HepG2 (cell line): ENCODE data around the gene LMTK2. TPM values are rescaled to one million over a fixed set of nuclear protein-coding genes. Genes with fewer than 3 reads are reported as not detected.

Source experiments
- ATAC-seq: fragments of 200-7000 bp; cut with Tn5 transposase; 3 replicates; pipeline ENCODE4 v1.9.1; 2020; ENCODE audit warnings: mild to moderate bottlenecking, moderate library complexity
- BruUV-seq: library from RNA; stranded (reverse); fragments of 400-500 nt; replicated peaks from 2 replicates; lab custom pipeline; 2021; lab: Mats Ljungman, UMichigan
- CTCF ChIA-PET: fragments of 300-600 bp; formaldehyde crosslinking; extraction: SDS; loops from one replicate; lab custom pipeline; 2021; ENCODE audit warnings: low total read pairs, inconsistent platforms, low intra/inter-chr PET ratio; lab: Yijun Ruan, JAX
- POLR2A ChIA-PET: fragments of 350-600 bp; sonication (Branson Sonifier 250); formaldehyde crosslinking; loops from one replicate; lab custom pipeline; 2020; ENCODE audit warnings: antibody characterized with exemption, inconsistent platforms; lab: Yijun Ruan, JAX
- DNase-seq: peaks from one replicate; pipeline ENCODE4 v3.0.0-alpha.2; 2015; ENCODE audit warnings: low spot score
- FAIRE-seq: peaks from 3 replicates; lab custom pipeline; 2011; peaks lifted over from hg19 to GRCh38; lab: Jason Lieb, UNC
- H2AFZ ChIP-seq: one replicate; pipeline ENCODE4 v1.6.1; 2011; ENCODE audit warnings: low read length, inconsistent platforms
- H3K27ac ChIP-seq: fragments of 300-600 bp; 3 replicates; pipeline ENCODE4 v1.8.0; 2011; ENCODE audit warnings: mixed run types, mild to moderate bottlenecking, mixed read lengths, low read length, inconsistent platforms; ENCODE audit not compliant: insufficient read depth; ENCODE audit errors: extremely low read length
- H3K27me3 ChIP-seq, 2 experiments: fragments of 200-600 bp in 1 of 2; 2 replicates in 1 of 2; 3 replicates in 1 of 2; pipeline versions ENCODE4 v1.6.0 to v1.8.0; 2011; ENCODE audit warnings: low read length in 2 of 2, mild to moderate bottlenecking in 2 of 2, moderate library complexity in 2 of 2, inconsistent platforms in 1 of 2; ENCODE audit not compliant: insufficient read depth in 2 of 2, control insufficient read depth in 1 of 2
- H3K36me3 ChIP-seq, 2 experiments: fragments of 200-600 bp in 1 of 2; replicated peaks in 1 of 2; 2 replicates in 1 of 2; 3 replicates in 1 of 2; pipeline versions ENCODE4 v1.5.1 to v1.8.0; 2011; ENCODE audit warnings: low read length in 2 of 2, inconsistent platforms in 1 of 2; ENCODE audit not compliant: insufficient read depth in 2 of 2, control insufficient read depth in 1 of 2
- H3K4me1 ChIP-seq: 2 replicates; pipeline ENCODE4 v1.5.1; 2012; ENCODE audit warnings: low read length, inconsistent platforms; ENCODE audit not compliant: insufficient read depth
- H3K4me2 ChIP-seq: 2 replicates; pipeline ENCODE4 v1.6.0; 2011; ENCODE audit warnings: low read depth, low read length, inconsistent platforms
- H3K4me3 ChIP-seq, 3 experiments: fragments of 200-600 bp in 1 of 3; sonication (generic), shearing (Covaris generic) in 1 of 3; replicated peaks in 1 of 3; 2 replicates each; pipeline ENCODE4 v1.5.1; 2011 to 2016; ENCODE audit warnings: low read length in 3 of 3, inconsistent platforms in 2 of 3, low read depth in 2 of 3, mild to moderate bottlenecking in 2 of 3, control low read depth in 1 of 3, mixed read lengths in 1 of 3; ENCODE audit not compliant: insufficient read depth in 1 of 3
- H3K79me2 ChIP-seq: one replicate; pipeline ENCODE4 v1.6.1; 2011; ENCODE audit warnings: low read length, inconsistent platforms; ENCODE audit not compliant: insufficient read depth
- H3K9ac ChIP-seq: 2 replicates; pipeline ENCODE4 v1.6.0; 2011; ENCODE audit warnings: mild to moderate bottlenecking, low read depth, low read length, inconsistent platforms; ENCODE audit not compliant: insufficient read depth
- H3K9me3 ChIP-seq: 2 replicates; pipeline ENCODE4 v1.5.1; 2012; ENCODE audit warnings: mild to moderate bottlenecking, low read length
- H4K20me1 ChIP-seq: 2 replicates; pipeline ENCODE4 v1.6.0; 2011; ENCODE audit warnings: inconsistent platforms, mild to moderate bottlenecking, low read length, moderate library complexity; ENCODE audit not compliant: insufficient read depth
- FOSL2 ChIP-seq: sonication (generic); formaldehyde crosslinking; IDR thresholded peaks from 2 replicates; pipeline ENCODE4 v1.4.0; 2020; ENCODE audit warnings: missing genetic modification reagents
- HOXA9 ChIP-seq: sonication (generic); formaldehyde crosslinking; IDR thresholded peaks from 2 replicates; pipeline ENCODE4 v1.8.1; 2022; ENCODE audit warnings: missing genetic modification reagents, mild to moderate bottlenecking, moderate library complexity, borderline replicate concordance
- MED13 ChIP-seq: sonication (generic); formaldehyde crosslinking; IDR thresholded peaks from 2 replicates; pipeline ENCODE4 v1.5.0; 2020; ENCODE audit warnings: missing genetic modification reagents
- NR2F6 ChIP-seq, 2 experiments: IDR thresholded peaks; 2 replicates each; pipeline ENCODE4 v1.6.1; 2016; ENCODE audit warnings: antibody characterized with exemption in 1 of 2, mild to moderate bottlenecking in 1 of 2
- SALL1 ChIP-seq: sonication (generic); formaldehyde crosslinking; IDR thresholded peaks from 2 replicates; pipeline ENCODE4 v1.8.0; 2022; ENCODE audit warnings: mild to moderate bottlenecking, missing genetic modification reagents
- SSRP1 ChIP-seq: IDR thresholded peaks from 2 replicates; pipeline ENCODE4 v1.6.1; 2016; ENCODE audit warnings: control low read depth
- ZNF792 ChIP-seq: IDR thresholded peaks from 2 replicates; pipeline ENCODE4 v1.6.1; 2016
- WGBS: methylation state at CpG from one replicate; pipeline ENCODE4 v1.1.6; 2017; ENCODE audit warnings: low lambda C conversion rate; 5-methylcytosine and 5-hydroxymethylcytosine counted together
- in situ Hi-C: cut with HindIII; loops from 2 replicates; pipeline ENCODE4 v1.10.0; 2017; ENCODE audit warnings: low pct_unique_long_range_greater_than_20kb; ENCODE audit not compliant: extremely low pct_ligation_motif_present
- intact Hi-C: fragments of 100-400 bp; cut with micrococcal nuclease; formaldehyde crosslinking; loops from one replicate; pipeline ENCODE4 v1.10.0; 2022; ENCODE audit not compliant: unreplicated experiment
- polyA plus RNA-seq, 8 experiments: library from polyadenylated mRNA; depleted of rRNA in 3 of 8; stranded (reverse) in 7 of 8; unstranded in 1 of 8; fragments of >200 nt; fragmentation: Illumina TruSeq in 4 of 8; extraction: Trizol in 4 of 8; gene quantifications; 2 replicates each; pipeline versions ENCODE4 v1.2.1 to v1.2.3, GENCODE V29; 2011 to 2016; ENCODE audit warnings: low read depth in 4 of 8, missing spikeins in 1 of 8, mixed read lengths in 1 of 8; ENCODE audit not compliant: insufficient read depth in 1 of 8
- total RNA-seq, 5 experiments: library from RNA; depleted of rRNA; stranded (reverse); fragments of >200 nt; fragmentation: Illumina TruSeq; extraction: Trizol; gene quantifications; 2 replicates each; pipeline ENCODE4 v1.2.3, GENCODE V29; 2016; ENCODE audit warnings: low read depth in 1 of 5
- TF ChIP-seq, protein P1 (sequence below): sonication (generic); formaldehyde crosslinking; IDR thresholded peaks from 2 replicates; pipeline ENCODE4 v1.4.0; 2020; ENCODE audit warnings: mild to moderate bottlenecking, low read depth, missing genetic modification reagents
- TF ChIP-seq, protein P2 (sequence below), 2 experiments: fragments of 450-650 bp in 1 of 2; sonication (generic) in 1 of 2; formaldehyde crosslinking in 1 of 2; IDR thresholded peaks; 2 replicates each; pipeline versions ENCODE4 v1.6.1 to v1.8.0; 2016 to 2022; ENCODE audit warnings: antibody characterized with exemption in 1 of 2, mild to moderate bottlenecking in 1 of 2, missing genetic modification reagents in 1 of 2

LMTK2 gene
- total and polyA plus RNA-seq, 2 of the 13 experiments (the other 11 are each of a cell fraction or from before 2014, with no cell fraction given): 9.5 to 11.7 TPM

DNA sequence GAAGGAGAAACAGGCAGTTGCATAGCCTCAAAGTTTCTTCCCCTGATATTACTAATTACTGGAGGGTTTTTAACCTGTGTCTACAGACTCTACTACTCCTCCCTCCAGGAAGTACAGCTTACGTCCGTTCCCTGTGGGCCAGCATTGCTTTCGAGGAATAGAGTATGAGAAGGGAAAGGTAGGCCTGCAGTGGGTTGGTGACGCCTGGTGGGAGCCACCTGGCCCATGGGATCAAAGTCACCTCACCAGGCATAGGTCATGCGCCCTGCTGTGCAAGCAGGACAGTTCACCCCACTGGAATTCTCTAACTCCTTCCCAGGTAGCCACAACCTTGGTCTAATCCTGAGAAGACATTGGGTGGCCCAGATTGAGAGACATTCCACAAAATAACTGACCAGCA, 29.8 kb downstream of the LMTK2 start (continued):
- TF ChIP-seq FOSL2 (CRISPR knock-in tag) (peak; percentile 50), ZNF792 (CRISPR knock-in tag) (0 out of 2 replicates have a peak, but pooled peaks have one; percentile 27), NR2F6 (IDR thresholded peaks at IDR 0.05) (no peak), NR2F6 (CRISPR knock-in tag; IDR thresholded peaks at IDR 0.05) (peak; percentile 43; the same call in 1 of the 2 replicates), SALL1 (CRISPR knock-in tag) (peak; percentile 45)
- TF ChIP-seq, protein P1, sequence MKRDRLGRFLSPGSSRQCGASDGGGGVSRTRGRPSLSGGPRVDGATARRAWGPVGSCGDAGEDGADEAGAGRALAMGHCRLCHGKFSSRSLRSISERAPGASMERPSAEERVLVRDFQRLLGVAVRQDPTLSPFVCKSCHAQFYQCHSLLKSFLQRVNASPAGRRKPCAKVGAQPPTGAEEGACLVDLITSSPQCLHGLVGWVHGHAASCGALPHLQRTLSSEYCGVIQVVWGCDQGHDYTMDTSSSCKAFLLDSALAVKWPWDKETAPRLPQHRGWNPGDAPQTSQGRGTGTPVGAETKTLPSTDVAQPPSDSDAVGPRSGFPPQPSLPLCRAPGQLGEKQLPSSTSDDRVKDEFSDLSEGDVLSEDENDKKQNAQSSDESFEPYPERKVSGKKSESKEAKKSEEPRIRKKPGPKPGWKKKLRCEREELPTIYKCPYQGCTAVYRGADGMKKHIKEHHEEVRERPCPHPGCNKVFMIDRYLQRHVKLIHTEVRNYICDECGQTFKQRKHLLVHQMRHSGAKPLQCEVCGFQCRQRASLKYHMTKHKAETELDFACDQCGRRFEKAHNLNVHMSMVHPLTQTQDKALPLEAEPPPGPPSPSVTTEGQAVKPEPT (CRISPR knock-in tag): no peak

DNA sequence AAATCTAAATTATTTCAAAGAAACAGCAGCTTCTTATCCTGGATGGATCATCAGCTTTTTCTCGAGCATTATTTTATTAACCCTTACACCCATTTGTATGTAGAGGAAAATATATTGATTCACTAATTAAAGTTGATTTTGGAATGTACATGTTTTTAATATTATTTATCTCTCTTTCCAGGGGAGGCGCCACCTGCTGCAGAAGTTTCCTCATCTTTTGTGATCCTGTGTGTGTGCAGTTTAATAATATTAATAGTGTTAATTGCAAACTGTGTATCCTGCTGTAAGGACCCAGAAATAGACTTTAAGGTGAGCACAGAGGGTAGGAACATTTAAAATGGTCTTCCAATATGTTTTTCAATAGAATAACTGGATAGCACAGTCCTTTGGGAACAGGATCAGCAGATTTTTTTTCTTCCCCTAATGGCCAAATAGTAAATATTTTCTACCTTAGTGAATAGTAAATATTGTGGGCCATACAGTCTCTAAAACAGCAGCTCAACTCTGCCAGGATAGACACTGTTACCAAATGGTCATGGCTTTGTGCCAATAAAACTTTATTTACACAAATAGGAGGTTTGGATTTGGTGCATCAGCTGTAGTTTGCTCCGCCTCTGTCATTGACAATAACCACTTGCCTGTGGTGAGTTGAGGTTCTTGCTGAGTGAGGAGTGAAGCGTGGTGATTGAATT, 30.6 kb downstream of the LMTK2 start:
- ATAC-seq (no peak), FAIRE-seq (no peak), DNase-seq (no peak)
- peaks cover 51% of the 10 kb centered on the region for H3K4me1 ChIP-seq
- no peak overlapping the region for H3K27ac ChIP-seq
- H4K20me1 ChIP-seq: no peaks in the 10 kb centered on the region
- 97% methylated on average over 4 of the region's 4 CpGs for WGBS
- H3K4me2 ChIP-seq: no peak overlapping the region
- intact Hi-C loops (no loop called here), in situ Hi-C loops (no loop called here)
- CTCF ChIA-PET: no interaction called here
- no TSS peak for BruUV-seq
- H3K79me2 ChIP-seq: peaks cover 50% of the 10 kb centered on the region
- no peak overlapping the region for H3K9ac ChIP-seq
- no peak for TF ChIP-seq HOXA9 (CRISPR knock-in tag)
- TF ChIP-seq, protein P2, sequence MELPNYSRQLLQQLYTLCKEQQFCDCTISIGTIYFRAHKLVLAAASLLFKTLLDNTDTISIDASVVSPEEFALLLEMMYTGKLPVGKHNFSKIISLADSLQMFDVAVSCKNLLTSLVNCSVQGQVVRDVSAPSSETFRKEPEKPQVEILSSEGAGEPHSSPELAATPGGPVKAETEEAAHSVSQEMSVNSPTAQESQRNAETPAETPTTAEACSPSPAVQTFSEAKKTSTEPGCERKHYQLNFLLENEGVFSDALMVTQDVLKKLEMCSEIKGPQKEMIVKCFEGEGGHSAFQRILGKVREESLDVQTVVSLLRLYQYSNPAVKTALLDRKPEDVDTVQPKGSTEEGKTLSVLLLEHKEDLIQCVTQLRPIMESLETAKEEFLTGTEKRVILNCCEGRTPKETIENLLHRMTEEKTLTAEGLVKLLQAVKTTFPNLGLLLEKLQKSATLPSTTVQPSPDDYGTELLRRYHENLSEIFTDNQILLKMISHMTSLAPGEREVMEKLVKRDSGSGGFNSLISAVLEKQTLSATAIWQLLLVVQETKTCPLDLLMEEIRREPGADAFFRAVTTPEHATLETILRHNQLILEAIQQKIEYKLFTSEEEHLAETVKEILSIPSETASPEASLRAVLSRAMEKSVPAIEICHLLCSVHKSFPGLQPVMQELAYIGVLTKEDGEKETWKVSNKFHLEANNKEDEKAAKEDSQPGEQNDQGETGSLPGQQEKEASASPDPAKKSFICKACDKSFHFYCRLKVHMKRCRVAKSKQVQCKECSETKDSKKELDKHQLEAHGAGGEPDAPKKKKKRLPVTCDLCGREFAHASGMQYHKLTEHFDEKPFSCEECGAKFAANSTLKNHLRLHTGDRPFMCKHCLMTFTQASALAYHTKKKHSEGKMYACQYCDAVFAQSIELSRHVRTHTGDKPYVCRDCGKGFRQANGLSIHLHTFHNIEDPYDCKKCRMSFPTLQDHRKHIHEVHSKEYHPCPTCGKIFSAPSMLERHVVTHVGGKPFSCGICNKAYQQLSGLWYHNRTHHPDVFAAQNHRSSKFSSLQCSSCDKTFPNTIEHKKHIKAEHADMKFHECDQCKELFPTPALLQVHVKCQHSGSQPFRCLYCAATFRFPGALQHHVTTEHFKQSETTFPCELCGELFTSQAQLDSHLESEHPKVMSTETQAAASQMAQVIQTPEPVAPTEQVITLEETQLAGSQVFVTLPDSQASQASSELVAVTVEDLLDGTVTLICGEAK (IDR thresholded peaks at IDR 0.05): no peak
- TF ChIP-seq, protein P2 (CRISPR knock-in tag; IDR thresholded peaks at IDR 0.05): peak; percentile 96
- TF ChIP-seq MED13: no peak
- no peak for TF ChIP-seq SSRP1
- H3K36me3 ChIP-seq: peaks cover 14 to 38% of the 10 kb centered on the region in 2 experiments
- H3K27me3 ChIP-seq: no peaks in the 10 kb centered on the region
- POLR2A ChIA-PET: no interaction called here
- no peaks in the 10 kb centered on the region for H3K9me3 ChIP-seq
- no peak overlapping the region for H2AFZ ChIP-seq
- H3K4me3 ChIP-seq: no peak overlapping the region
